ENCODE measurements around the gene GLP2R. TPM values are rescaled to one million over a fixed set of nuclear protein-coding genes. Genes with fewer than 3 reads are reported as not detected.

Gene GLP2R
- total and polyA plus RNA-seq, 2 experiments from 2014 or later = not detected

- no peak overlapping the region for H3K27ac Mint-ChIP-seq
- ATAC-seq = no peak
- H4K20me1 ChIP-seq (replicated peaks; ENCODE audit: insufficient read depth) = no peaks in the 10 kb centered on the region
- H3K9me2 ChIP-seq (ENCODE audit: insufficient read depth) = 0 out of 2 replicates have a peak, but pooled peaks cover 6% of the 10 kb centered on the region
- H3K27me3 Mint-ChIP-seq (ENCODE audit: insufficient read depth, low read depth, poor library complexity) = no peaks in the 10 kb centered on the region
- no peaks in the 10 kb centered on the region for H3K4me1 Mint-ChIP-seq
- TF ChIP-seq, protein P1, sequence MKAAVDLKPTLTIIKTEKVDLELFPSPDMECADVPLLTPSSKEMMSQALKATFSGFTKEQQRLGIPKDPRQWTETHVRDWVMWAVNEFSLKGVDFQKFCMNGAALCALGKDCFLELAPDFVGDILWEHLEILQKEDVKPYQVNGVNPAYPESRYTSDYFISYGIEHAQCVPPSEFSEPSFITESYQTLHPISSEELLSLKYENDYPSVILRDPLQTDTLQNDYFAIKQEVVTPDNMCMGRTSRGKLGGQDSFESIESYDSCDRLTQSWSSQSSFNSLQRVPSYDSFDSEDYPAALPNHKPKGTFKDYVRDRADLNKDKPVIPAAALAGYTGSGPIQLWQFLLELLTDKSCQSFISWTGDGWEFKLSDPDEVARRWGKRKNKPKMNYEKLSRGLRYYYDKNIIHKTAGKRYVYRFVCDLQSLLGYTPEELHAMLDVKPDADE (IDR thresholded peaks at IDR 0.05) = no peak
- TF ChIP-seq STAT1 (IDR thresholded peaks at IDR 0.05; ENCODE audit: unreplicated experiment) = no peak
- TF ChIP-seq, protein P2, sequence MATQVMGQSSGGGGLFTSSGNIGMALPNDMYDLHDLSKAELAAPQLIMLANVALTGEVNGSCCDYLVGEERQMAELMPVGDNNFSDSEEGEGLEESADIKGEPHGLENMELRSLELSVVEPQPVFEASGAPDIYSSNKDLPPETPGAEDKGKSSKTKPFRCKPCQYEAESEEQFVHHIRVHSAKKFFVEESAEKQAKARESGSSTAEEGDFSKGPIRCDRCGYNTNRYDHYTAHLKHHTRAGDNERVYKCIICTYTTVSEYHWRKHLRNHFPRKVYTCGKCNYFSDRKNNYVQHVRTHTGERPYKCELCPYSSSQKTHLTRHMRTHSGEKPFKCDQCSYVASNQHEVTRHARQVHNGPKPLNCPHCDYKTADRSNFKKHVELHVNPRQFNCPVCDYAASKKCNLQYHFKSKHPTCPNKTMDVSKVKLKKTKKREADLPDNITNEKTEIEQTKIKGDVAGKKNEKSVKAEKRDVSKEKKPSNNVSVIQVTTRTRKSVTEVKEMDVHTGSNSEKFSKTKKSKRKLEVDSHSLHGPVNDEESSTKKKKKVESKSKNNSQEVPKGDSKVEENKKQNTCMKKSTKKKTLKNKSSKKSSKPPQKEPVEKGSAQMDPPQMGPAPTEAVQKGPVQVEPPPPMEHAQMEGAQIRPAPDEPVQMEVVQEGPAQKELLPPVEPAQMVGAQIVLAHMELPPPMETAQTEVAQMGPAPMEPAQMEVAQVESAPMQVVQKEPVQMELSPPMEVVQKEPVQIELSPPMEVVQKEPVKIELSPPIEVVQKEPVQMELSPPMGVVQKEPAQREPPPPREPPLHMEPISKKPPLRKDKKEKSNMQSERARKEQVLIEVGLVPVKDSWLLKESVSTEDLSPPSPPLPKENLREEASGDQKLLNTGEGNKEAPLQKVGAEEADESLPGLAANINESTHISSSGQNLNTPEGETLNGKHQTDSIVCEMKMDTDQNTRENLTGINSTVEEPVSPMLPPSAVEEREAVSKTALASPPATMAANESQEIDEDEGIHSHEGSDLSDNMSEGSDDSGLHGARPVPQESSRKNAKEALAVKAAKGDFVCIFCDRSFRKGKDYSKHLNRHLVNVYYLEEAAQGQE (IDR thresholded peaks at IDR 0.05; ENCODE audit: unreplicated experiment) = no peak
- H3F3A ChIP-seq (replicated peaks; ENCODE audit: low read depth) = no peaks in the 10 kb centered on the region
- no peaks in the 10 kb centered on the region for H3K36me3 ChIP-seq (ENCODE audit: insufficient read depth)
- no peaks in the 10 kb centered on the region for H3K4me1 ChIP-seq (ENCODE audit: insufficient read depth)
- 0 out of 2 replicates have a peak overlapping the region, but pooled peaks have one; percentile 56 for H2AFZ ChIP-seq
- no peaks in the 10 kb centered on the region; the same call in 1 of the 3 replicates for H3K9me3 Mint-ChIP-seq
- no peak for DNase-seq (ENCODE audit: low spot score)
- no peaks in the 10 kb centered on the region for H3K36me3 Mint-ChIP-seq (ENCODE audit: low read depth)
- H3K79me2 ChIP-seq (replicated peaks; ENCODE audit: insufficient read depth) = no peaks in the 10 kb centered on the region
- H3K27me3 ChIP-seq (ENCODE audit: insufficient read depth) = no peaks in the 10 kb centered on the region
- H3K4me3 Mint-ChIP-seq = no peak overlapping the region
- no peak overlapping the region for H3K27ac ChIP-seq (ENCODE audit: low read depth)
- H3K4me3 ChIP-seq = no peak overlapping the region
- H3K4me2 ChIP-seq = no peak overlapping the region
These were observed 23.0 kb upstream of the GLP2R start for GRCh38 chr17:9802697-9803096.

GRCh38 chr17:9805769-9806168 is 20.0 kb upstream of the GLP2R start:
- H3K4me3 Mint-ChIP-seq = no peak overlapping the region
- ATAC-seq (no peak), DNase-seq (ENCODE audit: low spot score) (no peak)
- no peak overlapping the region for H3K4me3 ChIP-seq
- H3K36me3 ChIP-seq (ENCODE audit: insufficient read depth) = no peaks in the 10 kb centered on the region
- H2AFZ ChIP-seq = no peak overlapping the region
- H3K27me3 Mint-ChIP-seq (ENCODE audit: insufficient read depth, low read depth, poor library complexity) = no peaks in the 10 kb centered on the region
- no peaks in the 10 kb centered on the region for H4K20me1 ChIP-seq (replicated peaks; ENCODE audit: insufficient read depth)
- no peaks in the 10 kb centered on the region for H3K27me3 ChIP-seq (ENCODE audit: insufficient read depth)
- H3K4me2 ChIP-seq = no peak overlapping the region
- no peaks in the 10 kb centered on the region for H3K4me1 ChIP-seq (ENCODE audit: insufficient read depth)
- peaks cover 4% of the 10 kb centered on the region for H3K9me3 Mint-ChIP-seq
- H3K27ac Mint-ChIP-seq = no peak overlapping the region
- H3K9me2 ChIP-seq (ENCODE audit: insufficient read depth) = 0 out of 2 replicates have a peak, but pooled peaks cover 6% of the 10 kb centered on the region
- no peak overlapping the region for H3K27ac ChIP-seq (ENCODE audit: low read depth)
- H3K4me1 Mint-ChIP-seq = no peaks in the 10 kb centered on the region
- no peaks in the 10 kb centered on the region for H3K79me2 ChIP-seq (replicated peaks; ENCODE audit: insufficient read depth)
- H3F3A ChIP-seq (replicated peaks; ENCODE audit: low read depth) = no peaks in the 10 kb centered on the region
- no peaks in the 10 kb centered on the region for H3K36me3 Mint-ChIP-seq (ENCODE audit: low read depth)
- no peak for TF ChIP-seq ZNF462 (CRISPR knock-in tag; IDR thresholded peaks at IDR 0.05)
- TF ChIP-seq, protein P1 (IDR thresholded peaks at IDR 0.05) = no peak
- TF ChIP-seq, protein P3, sequence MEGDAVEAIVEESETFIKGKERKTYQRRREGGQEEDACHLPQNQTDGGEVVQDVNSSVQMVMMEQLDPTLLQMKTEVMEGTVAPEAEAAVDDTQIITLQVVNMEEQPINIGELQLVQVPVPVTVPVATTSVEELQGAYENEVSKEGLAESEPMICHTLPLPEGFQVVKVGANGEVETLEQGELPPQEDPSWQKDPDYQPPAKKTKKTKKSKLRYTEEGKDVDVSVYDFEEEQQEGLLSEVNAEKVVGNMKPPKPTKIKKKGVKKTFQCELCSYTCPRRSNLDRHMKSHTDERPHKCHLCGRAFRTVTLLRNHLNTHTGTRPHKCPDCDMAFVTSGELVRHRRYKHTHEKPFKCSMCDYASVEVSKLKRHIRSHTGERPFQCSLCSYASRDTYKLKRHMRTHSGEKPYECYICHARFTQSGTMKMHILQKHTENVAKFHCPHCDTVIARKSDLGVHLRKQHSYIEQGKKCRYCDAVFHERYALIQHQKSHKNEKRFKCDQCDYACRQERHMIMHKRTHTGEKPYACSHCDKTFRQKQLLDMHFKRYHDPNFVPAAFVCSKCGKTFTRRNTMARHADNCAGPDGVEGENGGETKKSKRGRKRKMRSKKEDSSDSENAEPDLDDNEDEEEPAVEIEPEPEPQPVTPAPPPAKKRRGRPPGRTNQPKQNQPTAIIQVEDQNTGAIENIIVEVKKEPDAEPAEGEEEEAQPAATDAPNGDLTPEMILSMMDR (conservative IDR thresholded peaks at IDR 0.05; ENCODE audit: low read depth in 2 of 2) = no peak
- no peak for TF ChIP-seq JUNB (IDR thresholded peaks at IDR 0.05; ENCODE audit: unreplicated experiment)
- TF ChIP-seq EZH2phosphoT487 (IDR thresholded peaks at IDR 0.05; ENCODE audit: unreplicated experiment) = no peak
